Islet of Langerhans (tissue), 1 donor: ENCODE results near the gene FMO4.
A peak's percentile ranks its signal among the peaks of the same experiment; 100 is the strongest.
"Not testable (repeated sequence)": the region's sequence is repeated elsewhere in the genome, so short reads cannot be mapped to it uniquely, and the experiment has no call there.

Source experiments
- FAIRE-seq: peaks from one replicate; lab custom pipeline; 2011; peaks lifted over from hg19 to GRCh38; lab: Jason Lieb, UNC

The FMO4 gene

DNA sequence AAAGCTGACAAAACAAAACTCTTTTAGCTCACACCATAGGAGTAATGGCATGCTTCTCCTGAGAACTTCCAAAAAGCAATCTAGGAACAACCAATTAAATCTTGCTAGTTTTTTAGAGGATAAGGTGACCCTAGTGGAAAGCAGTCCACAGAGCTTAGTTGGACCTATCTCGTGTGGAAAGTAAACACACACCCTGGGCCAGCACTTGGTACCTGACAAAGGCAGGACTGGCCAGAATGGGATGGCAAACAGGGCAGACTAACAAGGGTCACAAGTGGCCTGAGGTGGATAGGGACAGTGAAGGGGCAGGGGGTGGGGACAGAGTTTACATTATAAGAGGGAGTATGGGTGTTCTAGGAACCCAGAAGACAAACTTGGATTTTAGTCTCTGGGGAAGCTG lies 22.0 kb downstream of the FMO4 start:
- FAIRE-seq, result no peak

DNA sequence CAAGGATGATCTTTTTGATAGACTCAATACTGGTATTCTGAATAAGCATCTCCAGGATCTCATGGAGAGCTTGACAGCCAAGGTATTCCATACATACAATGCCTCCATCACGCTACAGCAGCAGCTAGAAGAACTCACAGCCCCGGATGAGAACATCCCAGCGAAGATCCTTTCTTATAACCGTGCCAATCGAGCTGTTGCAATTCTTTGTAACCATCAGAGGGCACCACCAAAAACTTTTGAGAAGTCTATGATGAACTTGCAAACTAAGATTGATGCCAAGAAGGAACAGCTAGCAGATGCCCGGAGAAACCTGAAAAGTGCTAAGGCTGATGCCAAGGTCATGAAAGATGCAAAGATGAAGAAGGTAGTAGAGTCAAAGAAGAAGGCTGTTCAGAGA lies 25.4 kb downstream of the FMO4 start:
- FAIRE-seq, result not testable (repeated sequence)

DNA sequence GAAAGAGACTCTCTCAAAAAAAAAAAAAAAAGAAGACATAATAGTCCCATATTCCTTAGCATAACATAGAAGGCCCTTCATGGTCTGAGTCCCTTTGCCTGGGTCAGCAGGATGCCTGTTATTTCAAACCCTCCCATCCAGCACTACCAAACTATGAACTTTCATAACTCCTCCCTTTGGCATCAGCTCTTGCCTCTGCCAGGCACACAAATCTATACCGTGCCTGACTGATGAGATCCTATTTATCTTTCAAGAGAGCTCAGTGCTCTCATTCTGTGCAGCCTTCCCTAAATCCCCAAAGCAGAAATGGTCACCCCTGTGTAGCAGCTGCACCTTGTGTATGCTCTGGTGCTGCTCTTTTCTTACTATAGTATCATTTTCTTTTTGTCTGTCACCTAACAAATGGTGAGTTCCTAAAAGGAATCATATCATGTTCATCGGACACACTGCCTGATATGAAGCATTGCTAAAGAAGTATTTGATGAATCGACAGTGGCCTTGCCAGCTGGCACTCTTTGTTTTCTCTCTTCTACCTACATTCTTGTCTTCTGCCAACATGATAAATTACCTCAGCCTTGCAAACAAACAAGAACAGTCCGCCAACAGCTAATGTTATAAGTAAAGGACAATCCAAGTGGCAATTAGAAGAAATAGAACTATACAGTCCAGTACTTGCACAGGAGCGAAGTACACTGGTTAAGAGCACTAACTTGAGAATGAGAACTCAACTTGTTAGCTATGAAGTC lies 29.9 kb downstream of the FMO4 start:
- FAIRE-seq, result peak; percentile 33

DNA sequence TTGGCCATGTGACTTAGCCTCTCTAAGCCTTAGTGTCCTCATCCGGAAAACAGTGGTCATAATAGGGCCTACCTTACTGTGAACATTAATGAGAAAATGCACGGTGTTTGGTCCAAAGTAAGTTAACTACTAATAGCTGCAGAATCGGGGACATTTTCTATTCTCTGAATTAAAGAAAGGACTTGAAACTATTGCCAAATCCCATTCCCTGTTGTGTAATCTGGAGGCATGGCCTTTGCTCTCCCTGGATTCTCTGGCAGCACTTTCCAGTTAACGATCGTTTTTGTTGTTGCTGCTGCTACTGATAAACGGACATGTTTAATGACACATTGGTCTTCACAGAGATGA lies 30.5 kb downstream of the FMO4 start:
- FAIRE-seq, result no peak

DNA sequence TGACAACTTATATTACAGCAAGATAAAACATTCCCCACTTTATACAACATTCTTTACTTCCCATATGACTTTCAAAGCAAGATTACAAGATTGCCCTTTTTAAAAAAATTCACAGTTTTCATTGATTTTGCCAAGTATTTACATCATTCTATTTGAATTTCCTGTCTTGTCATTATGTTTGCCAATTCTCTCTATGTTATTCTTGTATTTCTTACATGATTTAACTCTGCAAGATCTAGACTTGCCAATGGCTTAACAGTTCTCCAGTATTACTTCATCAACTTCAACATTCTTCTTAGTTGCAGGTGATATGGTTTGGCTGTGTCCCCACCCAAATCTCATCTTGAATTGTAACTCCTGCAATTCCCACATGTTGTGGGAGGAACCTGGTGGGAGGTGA lies 31.6 kb downstream of the FMO4 start:
- no peak for FAIRE-seq

DNA sequence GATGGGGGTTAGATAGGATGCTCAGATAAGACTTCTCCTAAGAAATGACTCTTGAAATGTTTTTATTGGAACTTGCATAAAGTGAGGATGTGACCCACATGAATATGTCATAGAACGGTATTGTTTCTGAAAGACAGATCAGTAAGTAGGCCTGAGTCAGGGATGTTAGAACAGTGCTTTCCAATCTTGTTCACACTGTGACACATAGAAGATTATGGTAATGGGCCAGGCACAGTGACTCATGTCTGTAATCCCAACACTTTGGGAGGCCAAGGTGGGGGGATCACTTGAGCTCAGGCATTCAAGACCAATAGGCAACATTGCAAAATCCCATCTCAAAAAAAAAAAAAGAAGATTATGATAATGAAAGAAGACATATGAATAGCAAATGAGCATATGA lies 32.9 kb downstream of the FMO4 start:
- no peak for FAIRE-seq

DNA sequence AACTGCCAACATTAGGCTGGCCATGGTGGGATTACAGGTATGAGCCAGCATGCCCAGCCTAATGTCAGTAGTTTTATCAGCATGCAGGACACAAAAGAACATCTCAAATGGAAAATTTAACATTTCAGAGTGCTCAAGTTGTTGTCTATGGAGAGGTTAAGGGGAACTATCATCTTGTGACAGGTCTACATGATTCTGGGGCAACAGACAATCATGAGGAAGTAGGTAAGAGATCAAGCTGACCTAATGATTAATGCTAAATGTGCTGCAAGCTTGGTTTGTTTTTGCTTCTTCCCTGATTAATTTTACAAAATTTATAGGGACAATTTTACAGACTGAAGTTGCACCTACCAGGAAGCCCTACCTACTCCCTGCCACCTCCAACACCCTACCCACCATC lies 36.6 kb downstream of the FMO4 start:
- no peak for FAIRE-seq

DNA sequence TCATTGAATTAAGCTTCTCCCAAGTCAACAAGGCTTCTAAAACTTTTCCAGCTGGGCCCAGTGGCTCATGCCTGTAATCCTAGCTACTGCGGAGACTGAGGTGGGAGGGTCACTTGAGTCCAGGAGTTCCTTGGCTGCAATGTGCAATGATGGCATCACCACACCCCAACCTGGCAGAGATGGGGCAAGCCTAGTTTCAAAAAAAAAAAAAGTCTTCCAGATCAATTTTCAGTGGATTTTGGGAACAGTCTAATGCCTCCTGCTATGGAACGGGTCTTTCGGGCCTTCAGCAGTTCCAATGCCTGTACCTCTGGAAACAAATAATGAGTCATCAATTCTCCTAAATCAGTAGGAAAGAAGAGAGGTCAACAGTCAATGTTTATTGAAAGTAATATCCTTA lies 38.0 kb downstream of the FMO4 start:
- FAIRE-seq, result no peak

DNA sequence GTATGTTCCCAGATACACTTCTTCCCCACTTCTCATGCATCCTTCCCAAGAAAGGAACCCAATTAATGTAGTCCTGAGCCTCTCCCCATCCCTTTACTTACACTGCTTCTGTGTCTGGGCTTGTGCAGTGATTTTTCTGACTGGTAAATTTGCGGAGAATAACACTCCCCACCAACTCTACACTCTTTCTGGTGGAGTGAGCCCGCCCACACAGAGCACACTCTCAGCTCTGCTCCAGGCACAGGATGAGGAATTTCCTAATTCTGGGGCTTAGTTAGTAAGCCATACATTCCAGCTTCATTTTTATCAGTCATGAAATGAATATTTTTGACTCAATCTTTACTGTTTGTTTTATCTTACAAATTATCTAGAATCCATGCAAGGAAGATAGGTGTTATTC lies 38.6 kb downstream of the FMO4 start:
- no peak for FAIRE-seq

DNA sequence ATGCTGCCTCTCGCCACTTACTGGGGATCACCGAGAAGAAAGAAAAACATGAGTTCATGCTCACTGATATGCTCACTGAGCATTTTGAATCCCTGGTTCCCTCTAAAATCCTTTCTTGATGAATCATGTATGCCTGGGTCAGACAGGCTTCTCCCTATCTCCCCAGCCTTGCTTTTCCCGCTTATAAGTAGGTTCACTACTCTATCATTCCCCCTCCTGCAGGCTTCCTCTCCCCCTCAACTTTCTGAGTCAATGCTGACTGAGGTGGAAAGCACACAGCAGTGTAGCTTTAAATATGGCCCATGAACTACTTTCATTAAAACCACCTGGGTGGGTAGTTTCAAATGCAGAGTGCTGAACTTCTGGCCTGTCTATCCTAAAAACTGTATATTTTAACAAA lies 41.7 kb downstream of the FMO4 start:
- no peak for FAIRE-seq

DNA sequence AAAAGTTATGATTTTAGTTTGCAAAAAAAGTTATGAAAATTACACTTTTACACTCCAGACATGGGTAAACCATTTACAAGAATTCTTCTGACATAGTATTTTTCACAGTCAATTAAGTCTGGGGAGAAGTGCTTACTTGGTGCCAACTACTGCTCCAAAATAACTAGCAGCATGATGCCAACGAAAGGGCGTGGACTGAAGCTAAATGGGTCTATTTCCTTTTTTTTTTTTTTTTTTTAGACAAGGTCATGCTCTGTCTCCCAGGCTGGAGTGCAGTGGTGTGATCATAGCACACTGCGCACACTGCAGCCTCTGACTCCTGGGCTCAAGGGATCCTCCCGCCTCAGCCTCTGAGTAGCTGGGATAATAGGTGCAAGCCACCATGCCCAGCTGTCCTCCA lies 43.2 kb downstream of the FMO4 start:
- no peak for FAIRE-seq

DNA sequence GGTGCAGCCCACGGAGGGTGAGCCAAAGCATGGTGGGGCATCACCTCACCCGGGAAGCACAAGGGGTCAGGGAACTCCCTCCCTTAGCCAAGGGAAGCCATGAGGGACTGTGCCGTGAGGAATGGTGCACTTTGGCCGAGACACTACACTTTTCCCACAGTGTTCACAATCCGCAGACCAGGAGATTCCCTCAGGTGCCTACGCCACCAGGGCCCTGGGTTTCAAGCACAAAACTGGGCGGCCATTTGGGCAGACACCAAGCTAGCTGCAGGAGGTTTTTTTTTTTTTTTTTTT lies 45.3 kb downstream of the FMO4 start:
- FAIRE-seq, result not testable (repeated sequence)

DNA sequence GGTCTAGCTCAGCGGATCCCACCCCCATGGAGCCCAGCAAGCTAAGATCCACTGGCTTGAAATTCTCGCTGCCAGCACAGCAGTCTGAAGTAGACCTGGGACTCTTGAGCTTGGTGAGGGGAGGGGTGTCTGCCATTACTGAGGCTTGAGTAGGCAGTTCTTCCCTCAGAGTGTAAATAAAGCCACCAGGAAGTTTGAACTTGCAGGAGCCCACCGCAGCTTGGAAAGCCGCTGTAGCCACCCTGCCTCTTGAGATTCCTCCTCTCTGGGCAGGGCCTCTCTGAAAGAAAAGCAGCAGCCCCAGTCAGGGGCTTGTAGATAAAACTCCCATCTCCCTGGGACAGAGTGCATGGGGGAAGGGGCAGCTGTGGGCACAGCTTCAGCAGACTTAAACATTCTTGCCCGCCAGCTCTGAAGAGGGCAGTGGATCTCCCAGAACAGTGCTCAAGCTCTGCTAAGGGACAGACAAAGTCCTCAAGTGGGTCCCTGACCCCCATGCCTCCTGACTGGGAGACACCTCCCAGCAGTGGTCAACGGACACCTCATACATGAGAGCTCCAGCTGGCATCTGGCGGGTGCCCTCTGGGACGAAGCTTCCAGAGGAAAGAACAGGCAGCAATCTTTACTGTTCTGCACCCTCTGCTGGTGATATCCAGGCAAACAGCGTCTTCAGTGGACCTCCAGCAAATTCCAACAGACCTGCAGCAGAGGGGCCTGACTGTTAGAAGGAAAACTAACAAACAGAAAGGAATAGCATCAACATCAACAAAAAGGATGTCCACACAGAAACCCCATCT lies 45.9 kb downstream of the FMO4 start:
- FAIRE-seq, result not testable (repeated sequence)

DNA sequence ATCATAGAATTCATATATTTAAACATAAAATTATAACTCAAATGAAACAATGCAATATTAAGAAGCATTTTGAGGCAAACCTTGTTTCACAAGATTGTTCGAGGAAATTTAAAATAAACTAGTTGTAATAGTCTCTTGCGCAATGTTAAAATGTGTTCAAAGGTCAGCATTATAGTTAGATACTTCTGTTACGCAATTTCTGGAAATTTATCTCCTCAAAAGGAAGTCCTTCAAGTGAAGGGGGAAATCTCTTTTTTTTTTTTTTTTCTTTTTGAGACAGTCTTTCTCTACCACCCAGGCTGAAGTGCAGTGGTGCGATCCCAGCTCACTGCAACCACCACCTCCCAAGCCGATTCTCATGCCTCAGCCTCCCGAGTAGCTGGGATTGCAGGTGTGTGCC lies 52.1 kb downstream of the FMO4 start:
- FAIRE-seq, result no peak

DNA sequence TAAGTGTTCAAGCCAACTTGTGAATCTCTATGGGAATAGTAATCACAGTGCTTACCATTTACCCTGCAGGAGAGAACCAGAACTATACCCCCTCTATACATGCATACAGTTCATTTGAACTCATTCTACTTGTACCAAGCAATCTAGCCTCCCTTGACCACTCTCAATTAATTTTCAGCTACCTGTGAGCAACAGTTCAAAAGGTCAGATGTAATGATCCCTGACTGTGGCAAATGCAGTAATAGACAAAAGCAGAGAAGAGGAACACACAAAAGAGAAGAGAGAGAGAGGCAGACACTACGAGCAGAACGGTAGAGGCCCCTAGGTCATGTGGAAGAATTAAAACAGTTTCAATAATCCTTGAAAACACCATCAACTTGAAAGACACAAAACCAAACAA lies 52.8 kb downstream of the FMO4 start:
- no peak for FAIRE-seq

DNA sequence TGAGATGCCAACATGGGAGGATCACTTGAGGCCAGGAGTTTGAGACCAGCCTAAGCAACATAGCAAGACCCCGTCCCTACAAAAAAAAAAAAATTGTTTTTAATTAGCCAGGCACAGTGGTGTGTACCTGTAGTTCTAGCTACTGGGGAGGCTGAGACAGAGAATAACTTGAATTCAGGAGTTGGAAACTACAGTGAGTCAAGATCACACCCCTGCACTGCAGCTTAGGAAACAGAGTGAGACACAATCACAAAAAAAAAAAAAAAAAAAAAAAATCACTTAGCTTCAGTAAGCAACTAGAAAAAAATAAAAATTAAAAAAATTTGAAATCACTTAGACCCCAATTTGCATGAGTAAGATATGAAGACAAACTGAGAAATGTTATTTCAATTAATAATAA lies 53.5 kb downstream of the FMO4 start:
- FAIRE-seq, result no peak

DNA sequence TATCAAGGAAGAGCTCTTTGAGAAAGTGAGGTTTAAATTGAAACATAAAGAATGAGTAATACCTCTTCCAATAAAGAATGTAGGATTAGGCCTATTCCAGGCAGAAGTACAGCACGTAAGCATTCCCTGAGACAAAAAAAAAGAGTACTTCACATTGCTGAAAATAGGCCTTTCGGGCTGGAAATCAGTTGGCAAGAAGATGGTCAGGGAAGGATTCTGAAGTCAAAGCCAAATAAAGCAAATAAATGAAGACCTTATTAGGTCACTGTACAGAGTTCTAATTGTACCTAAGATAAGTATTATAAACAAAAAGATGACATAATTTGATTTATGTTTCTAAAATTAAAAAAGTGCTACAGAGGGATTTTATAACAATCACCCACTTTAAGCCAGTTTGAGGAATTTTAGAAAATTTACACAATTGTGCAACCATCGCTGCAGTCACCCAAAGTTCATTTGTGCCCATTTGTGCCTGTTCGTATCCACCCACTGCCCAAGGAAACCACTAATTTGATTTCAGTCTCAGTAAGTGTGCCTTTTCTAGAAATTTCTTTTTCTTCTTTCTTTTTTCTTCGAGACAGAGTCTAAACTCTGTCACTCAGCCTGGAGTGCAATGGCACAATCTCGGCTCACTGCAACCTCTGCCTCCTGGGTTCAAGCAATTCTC lies 58.6 kb downstream of the FMO4 start:
- no peak for FAIRE-seq

DNA sequence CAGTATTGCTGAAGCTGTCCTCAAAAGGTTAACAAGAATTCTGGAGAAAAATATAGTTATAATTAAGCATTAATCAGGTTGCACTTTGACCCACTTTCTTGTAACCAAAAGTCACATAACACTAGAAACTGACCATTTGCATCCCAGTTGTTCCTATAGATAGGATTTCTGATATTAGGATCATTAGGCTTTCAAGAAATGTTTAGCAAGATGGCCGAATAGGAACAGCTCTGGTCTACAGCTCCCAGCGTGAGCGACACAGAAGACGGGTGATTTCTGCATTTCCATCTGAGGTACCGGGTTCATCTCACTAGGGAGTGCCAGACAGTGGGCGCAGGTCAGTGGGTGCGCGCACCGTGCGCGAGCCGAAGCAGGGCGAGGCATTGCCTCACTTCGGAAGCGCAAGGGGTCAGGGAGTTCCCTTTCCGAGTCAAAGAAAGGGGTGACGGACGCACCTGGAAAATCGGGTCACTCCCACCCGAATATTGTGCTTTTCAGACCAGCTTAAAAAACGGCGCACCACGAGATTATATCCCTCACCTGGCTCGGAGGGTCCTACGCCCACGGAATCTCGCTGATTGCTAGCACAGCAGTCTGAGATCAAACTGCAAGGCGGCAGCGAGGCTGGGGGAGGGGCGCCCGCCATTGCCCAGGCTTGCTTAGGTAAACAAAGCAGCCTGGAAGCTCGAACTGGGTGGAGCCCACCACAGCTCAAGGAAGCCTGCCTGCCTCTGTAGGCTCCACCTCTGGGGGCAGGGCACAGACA lies 59.6 kb downstream of the FMO4 start:
- not testable (repeated sequence) for FAIRE-seq

DNA sequence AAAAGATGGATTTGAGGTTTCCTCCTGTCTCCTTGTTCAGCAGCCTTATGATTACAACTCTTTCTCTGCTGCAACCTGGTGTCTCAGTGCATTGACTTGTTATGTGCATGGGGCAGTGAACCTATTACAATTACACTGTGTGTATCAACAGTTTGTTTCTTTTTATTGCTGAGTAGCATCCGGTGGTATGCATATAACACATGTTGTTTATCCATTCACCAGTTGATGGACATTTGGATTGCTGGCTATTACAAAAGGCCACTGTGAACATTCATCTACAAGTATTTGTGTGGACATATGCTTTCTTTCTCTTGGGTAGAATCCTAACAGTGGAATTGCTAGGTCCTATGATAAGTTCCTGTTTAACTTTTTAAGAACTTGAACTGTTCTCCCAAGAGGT lies 65.9 kb downstream of the FMO4 start:
- no peak for FAIRE-seq

DNA sequence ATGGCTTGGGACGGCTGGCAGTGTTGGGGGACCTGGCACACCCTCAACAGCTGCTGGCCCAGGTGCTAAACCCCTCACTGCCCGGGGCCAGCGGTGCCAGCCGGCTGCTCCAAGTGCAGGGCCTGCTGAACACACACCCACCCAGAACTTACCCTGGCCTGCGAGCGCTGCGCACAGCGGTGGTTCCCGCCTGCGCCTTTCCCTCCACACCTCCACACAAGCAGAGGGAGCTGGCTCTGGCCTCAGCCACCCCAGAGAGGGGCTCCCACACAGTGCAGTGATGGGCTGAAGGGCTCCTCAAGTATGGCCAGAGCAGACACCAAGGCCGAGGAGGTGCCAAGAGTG lies 67.9 kb downstream of the FMO4 start:
- no peak for FAIRE-seq

DNA sequence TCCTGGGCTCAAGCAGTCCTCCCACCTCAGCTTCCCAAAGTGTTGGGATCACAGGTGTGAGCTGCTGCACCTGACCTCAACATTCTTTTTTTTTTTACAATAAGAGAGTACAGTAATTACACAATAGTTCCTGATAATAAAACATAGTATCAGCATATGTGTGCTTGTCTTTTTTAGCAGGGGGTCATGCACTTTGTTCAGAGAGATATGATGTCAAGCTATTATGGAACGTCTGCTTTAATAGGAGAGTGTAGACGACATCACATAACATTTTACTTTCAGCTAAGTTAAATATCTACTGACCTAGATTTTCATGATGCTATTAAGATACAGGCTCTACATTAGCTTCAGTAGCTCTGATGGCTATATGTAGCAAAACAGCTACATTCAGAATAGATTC lies 70.5 kb downstream of the FMO4 start:
- no peak for FAIRE-seq

DNA sequence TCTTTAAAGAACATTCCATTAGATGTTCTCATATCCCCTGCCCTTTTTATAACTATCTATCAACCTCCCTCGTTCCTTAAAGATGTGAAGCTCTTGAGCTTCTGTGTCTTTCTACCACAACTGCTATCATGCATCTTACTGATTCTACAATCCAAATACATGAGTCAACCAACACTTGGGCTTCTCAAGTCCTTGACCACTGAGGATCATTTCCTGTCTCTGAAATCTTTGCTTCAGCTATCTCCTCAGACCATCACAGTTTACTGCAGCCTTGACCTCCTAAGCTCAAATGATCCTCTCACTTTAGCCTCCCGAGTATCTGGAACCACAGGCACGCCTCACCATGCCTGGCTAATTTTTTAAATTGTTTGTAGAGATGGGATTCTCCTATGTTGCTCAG lies 75.2 kb downstream of the FMO4 start:
- no peak for FAIRE-seq

DNA sequence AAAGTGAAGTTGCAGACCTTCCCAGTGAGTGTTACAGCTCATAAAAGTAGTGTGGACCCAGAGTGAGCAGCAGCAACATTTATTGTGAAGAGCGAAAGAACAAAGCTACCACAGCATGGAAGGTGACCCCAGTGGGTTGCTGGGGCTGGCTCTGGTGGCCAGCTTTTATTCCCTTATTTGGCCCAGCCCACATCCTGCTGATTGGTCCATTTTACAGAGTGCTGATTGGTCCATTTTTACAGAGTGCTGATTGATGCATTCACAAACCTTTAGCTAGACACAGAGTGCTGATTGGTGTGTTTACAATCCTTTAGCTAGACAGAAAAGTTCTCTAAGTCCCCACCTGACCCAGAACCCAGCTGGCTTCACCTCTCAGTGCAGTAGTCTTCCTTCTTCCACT lies 76.8 kb downstream of the FMO4 start:
- not testable (repeated sequence) for FAIRE-seq
